B cell (primary cell): ENCODE results near the gene GK2. TPM values are rescaled to one million over a fixed set of nuclear protein-coding genes. Genes with fewer than 3 reads are reported as not detected.

ENCODE experiments used
- ATAC-seq: fragments of 200-7000 bp; cut with Tn5 transposase; one replicate; pipeline ENCODE4 v1.10.0; 2021; ENCODE audit warnings: low read depth, mild to moderate bottlenecking, moderate number of reproducible peaks, moderate library complexity
- CTCF ChIA-PET: fragments of 350-600 bp; sonication (Branson Sonifier 250); formaldehyde crosslinking; loops from one replicate; lab custom pipeline; 2021; ENCODE audit warnings: antibody characterized with exemption, inconsistent platforms; lab: Charles Lee
- POLR2A ChIA-PET: fragments of 350-600 bp; sonication (Branson Sonifier 250); formaldehyde crosslinking; loops from one replicate; lab custom pipeline; 2021; ENCODE audit warnings: antibody characterized with exemption; lab: Charles Lee
- DNase-seq: peaks from one replicate; pipeline ENCODE4 v3.0.0; 2013
- H2AFZ ChIP-seq: 2 replicates; pipeline ENCODE4 v1.6.1; 2012; ENCODE audit warnings: mild to moderate bottlenecking, low read depth, low read length; ENCODE audit not compliant: insufficient read depth, poor library complexity, severe bottlenecking
- H3K27ac ChIP-seq, 2 donors: 1 replicate in 1 of 2; 2 replicates in 1 of 2; pipeline ENCODE4 v1.5.1; 2012 to 2013; ENCODE audit warnings: low read length in 2 of 2, mild to moderate bottlenecking in 2 of 2, moderate library complexity in 1 of 2
- H3K27me3 ChIP-seq, 4 experiments: fragments of 200-600 bp in 1 of 4; sonication (generic) in 1 of 4; replicated peaks in 1 of 4; 1 replicate in 2 of 4; 2 replicates in 2 of 4; pipeline versions ENCODE4 v1.6.1 to v1.7.0; 2013 to 2016; ENCODE audit warnings: low read length in 3 of 4, mild to moderate bottlenecking in 2 of 4, mixed read lengths in 1 of 4, moderate library complexity in 1 of 4; ENCODE audit not compliant: insufficient read depth in 4 of 4, control insufficient read depth in 3 of 4; ENCODE audit errors: control extremely low read depth in 1 of 4
- H3K36me3 ChIP-seq, 2 experiments: replicated peaks in 1 of 2; 1 replicate in 1 of 2; 2 replicates in 1 of 2; pipeline versions ENCODE4 v1.6.1 to v1.7.1; 2013; ENCODE audit warnings: low read length in 1 of 2; ENCODE audit not compliant: insufficient read depth in 2 of 2, control insufficient read depth in 1 of 2; ENCODE audit errors: control extremely low read depth in 1 of 2, extremely low read depth in 1 of 2
- H3K4me1 ChIP-seq, 2 donors: fragments of 200-600 bp in 1 of 2; sonication (generic) in 1 of 2; 1 replicate in 1 of 2; 2 replicates in 1 of 2; pipeline versions ENCODE4 v1.5.1 to v1.6.1; 2013 to 2017; ENCODE audit warnings: low read length in 2 of 2; ENCODE audit not compliant: control insufficient read depth in 2 of 2, insufficient read depth in 2 of 2
- H3K4me2 ChIP-seq: replicated peaks from 2 replicates; pipeline ENCODE3; 2012; ENCODE audit warnings: mild to moderate bottlenecking, low read depth, low read length; ENCODE audit not compliant: poor library complexity, severe bottlenecking
- H3K4me3 ChIP-seq, 5 experiments: fragments of 200-600 bp in 1 of 5; sonication (generic) in 1 of 5; 1 replicate in 3 of 5; 2 replicates in 2 of 5; pipeline versions ENCODE4 v1.5.1 to v1.7.0; 2011 to 2016; ENCODE audit warnings: low read length in 4 of 5, mild to moderate bottlenecking in 4 of 5, low read depth in 2 of 5, control low read depth in 1 of 5, moderate library complexity in 1 of 5; ENCODE audit not compliant: insufficient read depth in 1 of 5; ENCODE audit errors: control extremely low read depth in 1 of 5, extremely low read depth in 1 of 5
- H3K79me2 ChIP-seq: fragments of 200-600 bp; sonication (generic); one replicate; pipeline ENCODE4 v1.6.0; 2016; ENCODE audit warnings: low read length; ENCODE audit not compliant: control insufficient read depth, insufficient read depth
- H3K9ac ChIP-seq: fragments of 200-600 bp; sonication (generic); 2 replicates; pipeline ENCODE4 v1.6.1; 2017; ENCODE audit warnings: mild to moderate bottlenecking, low read length, moderate library complexity
- H3K9me3 ChIP-seq, 3 donors: one replicate each; pipeline versions ENCODE4 v1.6.1 to v1.7.1; 2013; ENCODE audit warnings: low read length in 2 of 3; ENCODE audit not compliant: control insufficient read depth in 2 of 3, insufficient read depth in 1 of 3; ENCODE audit errors: control extremely low read depth in 1 of 3
- H4K20me1 ChIP-seq: 2 replicates; pipeline ENCODE4 v1.6.0; 2012; ENCODE audit warnings: mild to moderate bottlenecking, low read length; ENCODE audit not compliant: insufficient read depth, control insufficient read depth, poor library complexity, severe bottlenecking
- H3K27ac Mint-ChIP-seq: one replicate; pipeline ENCODE4 v1.8.0; 2021; ENCODE audit warnings: mixed read lengths
- H3K27me3 Mint-ChIP-seq: one replicate; pipeline ENCODE4 v1.8.0; 2021; ENCODE audit warnings: mixed read lengths
- H3K4me1 Mint-ChIP-seq: one replicate; pipeline ENCODE4 v1.8.0; 2021; ENCODE audit warnings: mixed read lengths
- H3K4me3 Mint-ChIP-seq: one replicate; pipeline ENCODE4 v1.8.0; 2021; ENCODE audit warnings: mixed read lengths
- H3K9me3 Mint-ChIP-seq: one replicate; pipeline ENCODE4 v1.8.0; 2022; ENCODE audit warnings: mixed read lengths; ENCODE audit not compliant: insufficient read depth
- CTCF ChIP-seq: fragments of 200-600 bp; IDR thresholded peaks from one replicate; pipeline ENCODE4 v1.8.0; 2022; ENCODE audit warnings: antibody characterized with exemption, mild to moderate bottlenecking
- EZH2 ChIP-seq: IDR thresholded peaks from 2 replicates; pipeline ENCODE4 v1.6.1; 2012; ENCODE audit warnings: borderline replicate concordance, low read depth, mild to moderate bottlenecking, moderate library complexity, low read length; ENCODE audit not compliant: insufficient read depth, poor library complexity, severe bottlenecking
- WGBS: methylation state at CpG from one replicate; pipeline ENCODE4 v1.1.5; 2013; ENCODE audit warnings: missing lambda C conversion rate; ENCODE audit not compliant: insufficient coverage; 5-methylcytosine and 5-hydroxymethylcytosine counted together
- intact Hi-C: fragments of 100-400 bp; cut with micrococcal nuclease; formaldehyde crosslinking; loops from one replicate; pipeline ENCODE4 v1.10.0; 2022
- polyA plus RNA-seq: library from polyadenylated mRNA; depleted of rRNA; stranded (reverse); fragments of >200 nt; gene quantifications from 2 replicates; pipeline ENCODE4 v1.2.3, GENCODE V29; 2012
- total RNA-seq, 2 donors: library from RNA; stranded (reverse); fragments of 120-200 nt in 1 of 2; gene quantifications; 1 replicate in 1 of 2; 2 replicates in 1 of 2; pipeline versions ENCODE4 v1.2.3 to v1.2.4, GENCODE V29; 2013 to 2022

The GK2 gene
- total and polyA plus RNA-seq, 2 donors (not counting 1 experiment from before 2014, with no cell fraction given): not detected

DNA sequence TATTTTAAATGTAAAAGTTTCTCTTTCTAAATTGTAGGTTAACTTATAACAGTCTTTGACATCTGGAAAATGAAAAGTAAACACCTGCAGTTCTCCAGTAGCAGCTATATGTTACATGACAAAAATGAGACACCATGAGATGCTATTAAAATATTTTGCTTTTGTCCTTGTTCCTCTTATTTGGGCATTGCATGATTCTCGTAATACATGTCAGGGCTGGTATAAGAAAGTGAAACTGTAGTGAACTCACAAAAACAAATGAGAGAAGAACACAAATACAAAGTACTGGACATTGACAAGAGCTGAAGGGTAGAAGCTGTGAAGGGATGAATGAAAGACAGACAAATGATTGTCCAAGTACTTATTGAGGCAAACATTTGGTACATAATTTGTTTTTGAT, 9.0 kb downstream of the GK2 start:
- Histone ChIP-seq H3K79me2 (no peaks in the 10 kb centered on the region), H3K27ac (no peak overlapping the region), H3K4me1 (no peaks in the 10 kb centered on the region), H2AFZ (no peak overlapping the region), H3K27me3 (no peaks in the 10 kb centered on the region), H3K9me3 (no peaks in the 10 kb centered on the region), H3K36me3 (no peaks in the 10 kb centered on the region), H3K9ac (no peak overlapping the region), H3K4me2 (no peak overlapping the region), H4K20me1 (no peaks in the 10 kb centered on the region), H3K4me3 (no peak overlapping the region)
- CTCF ChIA-PET: no interaction called here
- intact Hi-C loops: no loop called here
- no CpG with 5 or more reads among the region's 1 CpG for WGBS
- Mint-ChIP-seq H3K27ac (no peak overlapping the region), H3K27me3 (no peaks in the 10 kb centered on the region), H3K9me3 (no peaks in the 10 kb centered on the region), H3K4me1 (no peaks in the 10 kb centered on the region), H3K4me3 (no peak overlapping the region)
- POLR2A ChIA-PET: no interaction called here
- DNase-seq (no peak), ATAC-seq (no peak)
- TF ChIP-seq EZH2 (no peak), CTCF (no peak)

DNA sequence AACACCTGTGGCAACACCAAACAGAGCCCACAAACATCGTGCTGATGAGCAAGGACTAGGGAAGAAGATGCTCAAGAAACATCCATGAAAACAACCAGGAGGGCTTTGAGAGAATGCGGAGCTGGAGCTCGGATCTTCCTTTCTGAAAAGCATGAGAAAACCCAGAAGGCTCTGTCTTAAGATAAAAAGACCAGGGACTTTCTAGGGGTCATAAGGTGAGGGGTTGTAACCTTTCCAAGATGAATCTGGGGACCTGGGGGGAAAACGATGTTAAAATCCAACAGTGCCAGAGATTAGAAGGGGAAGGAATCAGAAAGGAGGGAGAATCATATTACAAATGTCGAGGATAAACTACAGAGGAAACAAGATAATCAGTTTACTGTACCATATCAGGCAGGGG, 10.1 kb downstream of the GK2 start:
- H3K9me3 Mint-ChIP-seq: no peaks in the 10 kb centered on the region
- no peak for DNase-seq
- H3K4me1 Mint-ChIP-seq: no peaks in the 10 kb centered on the region
- H3K27me3 ChIP-seq: no peaks in the 10 kb centered on the region
- H3K9me3 ChIP-seq: no peaks in the 10 kb centered on the region
- H3K4me3 ChIP-seq: no peak overlapping the region
- no peak overlapping the region for H3K4me3 Mint-ChIP-seq
- intact Hi-C loops: no loop called here
- POLR2A ChIA-PET: no interaction called here
- CTCF ChIA-PET: no interaction called here
- H3K4me2 ChIP-seq: no peak overlapping the region
- H3K36me3 ChIP-seq: no peaks in the 10 kb centered on the region
- WGBS: 78% methylated on average over 3 of the region's 5 CpGs
- no peaks in the 10 kb centered on the region for H3K79me2 ChIP-seq
- no peak overlapping the region for H2AFZ ChIP-seq
- no peak for ATAC-seq
- no peak overlapping the region for H3K9ac ChIP-seq
- TF ChIP-seq EZH2 (no peak), CTCF (no peak)
- H4K20me1 ChIP-seq: no peaks in the 10 kb centered on the region
- H3K27ac Mint-ChIP-seq: no peak overlapping the region
- H3K27ac ChIP-seq: no peak overlapping the region
- no peaks in the 10 kb centered on the region for H3K27me3 Mint-ChIP-seq
- no peaks in the 10 kb centered on the region for H3K4me1 ChIP-seq
